HG03571 (cell line): ENCODE measurements around the gene PSMB10.
"Not testable (repeated sequence)": the region's sequence is repeated elsewhere in the genome, so short reads cannot be mapped to it uniquely, and the experiment has no call there.

Source experiments
- ATAC-seq: cut with Tn5 transposase; IDR thresholded peaks from one replicate; pipeline ENCODE4 v1.9.1; 2021; ENCODE audit not compliant: unreplicated experiment

Gene PSMB10

GRCh38 chr16:67927131-67927941 lies 9.3 kb downstream of the PSMB10 start:
- no peak for ATAC-seq

GRCh38 chr16:67926181-67926750 lies 10.4 kb downstream of the PSMB10 start:
- ATAC-seq: no peak

- no peak for ATAC-seq
Measured at GRCh38 chr16:67924140-67924906, 12.3 kb downstream of the PSMB10 start.

GRCh38 chr16:67923414-67924116 lies 13.1 kb downstream of the PSMB10 start:
- no peak for ATAC-seq

- no peak for ATAC-seq
Measured at GRCh38 chr16:67922740-67923139, 13.9 kb downstream of the PSMB10 start.

GRCh38 chr16:67922221-67922620 lies 14.4 kb downstream of the PSMB10 start:
- no peak for ATAC-seq

GRCh38 chr16:67919622-67920221 lies 16.9 kb downstream of the PSMB10 start:
- no peak for ATAC-seq

GRCh38 chr16:67917852-67918236 lies 18.8 kb downstream of the PSMB10 start:
- no peak for ATAC-seq

- no peak for ATAC-seq
Measured at GRCh38 chr16:67917140-67917851, 19.4 kb downstream of the PSMB10 start.

- no peak for ATAC-seq
Measured at GRCh38 chr16:67915831-67916723, 20.6 kb downstream of the PSMB10 start.

- not testable (repeated sequence) for ATAC-seq
Measured at GRCh38 chr16:67915496-67915769, 21.2 kb downstream of the PSMB10 start.

- no peak for ATAC-seq
Measured at GRCh38 chr16:67914758-67915495, 21.7 kb downstream of the PSMB10 start.

- no peak for ATAC-seq
Measured at GRCh38 chr16:67910158-67910557, 26.5 kb downstream of the PSMB10 start.

- no peak for ATAC-seq
Measured at GRCh38 chr16:67909056-67909742, 27.5 kb downstream of the PSMB10 start.

- no peak for ATAC-seq
Measured at GRCh38 chr16:67907397-67908180, 29.1 kb downstream of the PSMB10 start.

GRCh38 chr16:67902831-67903230 lies 33.8 kb downstream of the PSMB10 start:
- no peak for ATAC-seq

GRCh38 chr16:67901734-67902133 lies 34.9 kb downstream of the PSMB10 start:
- ATAC-seq: no peak
